GM10266 (cell line): ENCODE measurements around the gene TFPI.

Experiments used
- DNase-seq: peaks from one replicate; pipeline ENCODE4 v3.0.0; 2012; ENCODE audit errors: extremely low spot score
- TF ChIP-seq, protein P1 (sequence below): IDR thresholded peaks from 2 replicates; pipeline ENCODE4 v1.5.1; 2012; ENCODE audit warnings: mild to moderate bottlenecking, low read depth; ENCODE audit not compliant: control insufficient read depth, insufficient read depth; ENCODE audit errors: missing control alignments

The TFPI gene

DNA sequence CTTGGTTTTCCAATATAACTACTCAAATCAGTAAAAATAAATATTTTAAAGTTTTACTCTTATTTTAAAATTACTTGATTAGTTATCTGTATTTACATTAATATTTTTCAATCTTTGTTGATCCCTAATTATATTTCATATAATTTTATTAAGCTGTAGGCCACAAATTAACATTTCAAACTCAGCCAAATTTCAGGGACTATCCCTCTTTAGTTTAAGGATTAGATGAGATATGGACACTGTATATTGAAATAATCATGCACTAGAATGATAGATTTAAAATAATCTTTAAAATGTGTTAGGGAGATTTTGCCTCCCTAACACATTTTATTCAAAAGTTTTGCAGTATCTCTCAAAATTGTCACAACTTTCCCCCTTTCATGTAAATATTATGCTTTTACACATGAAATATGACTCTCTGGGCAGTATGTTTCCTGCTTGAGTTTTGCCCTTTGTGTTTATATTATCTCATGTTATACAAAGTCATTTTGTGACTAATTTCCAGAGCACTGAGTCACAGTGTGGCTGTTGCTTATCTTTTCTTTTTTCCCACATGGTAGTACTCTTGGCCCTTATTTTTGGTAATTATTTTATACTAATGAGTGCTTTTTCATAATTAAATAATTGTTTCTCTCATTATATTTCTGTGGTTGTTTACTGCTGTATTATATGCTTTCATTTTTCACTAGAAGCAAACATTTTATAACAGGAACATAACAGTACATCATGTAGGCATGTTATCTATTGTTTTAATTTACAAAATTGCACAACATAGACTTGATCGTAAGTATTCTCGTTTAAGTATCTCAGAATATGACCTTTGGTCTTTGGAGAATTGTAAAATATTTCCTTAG is 1.2 kb downstream of the TFPI start:
- TF ChIP-seq, protein P1, sequence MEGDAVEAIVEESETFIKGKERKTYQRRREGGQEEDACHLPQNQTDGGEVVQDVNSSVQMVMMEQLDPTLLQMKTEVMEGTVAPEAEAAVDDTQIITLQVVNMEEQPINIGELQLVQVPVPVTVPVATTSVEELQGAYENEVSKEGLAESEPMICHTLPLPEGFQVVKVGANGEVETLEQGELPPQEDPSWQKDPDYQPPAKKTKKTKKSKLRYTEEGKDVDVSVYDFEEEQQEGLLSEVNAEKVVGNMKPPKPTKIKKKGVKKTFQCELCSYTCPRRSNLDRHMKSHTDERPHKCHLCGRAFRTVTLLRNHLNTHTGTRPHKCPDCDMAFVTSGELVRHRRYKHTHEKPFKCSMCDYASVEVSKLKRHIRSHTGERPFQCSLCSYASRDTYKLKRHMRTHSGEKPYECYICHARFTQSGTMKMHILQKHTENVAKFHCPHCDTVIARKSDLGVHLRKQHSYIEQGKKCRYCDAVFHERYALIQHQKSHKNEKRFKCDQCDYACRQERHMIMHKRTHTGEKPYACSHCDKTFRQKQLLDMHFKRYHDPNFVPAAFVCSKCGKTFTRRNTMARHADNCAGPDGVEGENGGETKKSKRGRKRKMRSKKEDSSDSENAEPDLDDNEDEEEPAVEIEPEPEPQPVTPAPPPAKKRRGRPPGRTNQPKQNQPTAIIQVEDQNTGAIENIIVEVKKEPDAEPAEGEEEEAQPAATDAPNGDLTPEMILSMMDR, result no peak
- no peak for DNase-seq

DNA sequence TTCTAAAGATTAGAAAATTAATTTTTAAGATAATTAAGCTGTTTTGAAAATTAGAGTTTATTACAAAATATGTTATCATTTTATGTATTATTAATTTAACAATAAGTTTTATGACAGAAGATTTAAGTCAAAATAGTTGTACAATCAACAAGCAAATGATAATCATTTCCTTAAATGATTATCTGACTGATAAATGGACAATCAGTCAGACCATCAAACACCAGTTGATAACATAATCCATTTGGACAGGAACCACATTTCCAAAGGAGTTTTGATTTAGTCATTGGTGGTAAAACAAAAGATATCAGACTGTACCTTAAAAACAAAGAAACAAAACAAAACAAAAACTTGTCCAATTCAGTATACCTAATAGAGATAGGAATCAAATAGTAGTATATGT is 1.9 kb downstream of the TFPI start:
- DNase-seq, result no peak
- TF ChIP-seq, protein P1, result no peak

DNA sequence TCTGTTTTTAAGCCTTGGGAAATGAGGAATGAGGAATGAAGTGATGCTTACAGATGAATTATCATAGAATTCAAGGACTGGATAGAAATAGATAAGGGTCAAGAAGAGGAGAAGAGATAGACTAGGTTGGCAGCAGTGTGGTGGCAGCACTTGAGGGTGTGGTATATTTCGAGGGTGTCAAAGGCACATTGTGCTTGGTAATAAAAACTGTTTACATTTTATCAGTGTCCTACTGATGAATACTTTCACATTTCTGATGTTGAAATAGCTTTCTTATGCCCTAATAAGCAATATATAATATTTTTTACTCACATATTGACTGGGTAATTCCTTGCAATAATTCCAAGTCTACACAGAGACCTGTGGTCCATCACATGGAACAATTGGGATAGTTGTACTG is 3.4 kb downstream of the TFPI start:
- DNase-seq, result no peak

DNA sequence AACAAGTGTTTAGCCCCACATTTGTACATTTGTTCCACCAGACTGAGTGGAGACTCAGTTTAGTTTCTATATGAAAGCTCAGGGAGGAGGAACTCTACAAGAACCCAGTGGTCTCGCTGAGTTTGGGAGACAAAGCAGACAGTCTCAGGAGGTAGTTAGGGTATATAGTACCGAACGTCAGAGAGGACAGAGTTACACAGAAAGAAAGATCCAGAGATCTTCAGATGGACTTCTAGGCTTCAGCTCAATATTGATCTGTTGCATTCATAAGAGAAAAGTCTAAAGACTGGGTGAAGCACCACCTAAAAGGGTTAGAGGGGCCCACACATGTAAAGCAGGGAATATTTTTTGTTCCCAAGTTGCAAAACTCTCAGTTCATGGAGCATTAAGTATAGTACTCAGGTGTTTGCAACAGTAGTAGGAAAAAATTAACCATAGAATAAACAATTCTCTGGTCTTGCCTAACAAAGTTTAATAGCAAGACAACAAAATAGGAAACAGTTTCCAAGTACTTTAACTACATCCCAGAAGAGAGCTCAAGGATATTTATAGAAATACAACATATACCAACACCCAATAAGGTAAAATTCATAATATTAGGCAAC is 4.2 kb downstream of the TFPI start:
- no peak for DNase-seq
- TF ChIP-seq, protein P1, result no peak

More for the DNA sequence above, 3.4 kb downstream of the TFPI start:
- TF ChIP-seq, protein P1, result no peak

DNA sequence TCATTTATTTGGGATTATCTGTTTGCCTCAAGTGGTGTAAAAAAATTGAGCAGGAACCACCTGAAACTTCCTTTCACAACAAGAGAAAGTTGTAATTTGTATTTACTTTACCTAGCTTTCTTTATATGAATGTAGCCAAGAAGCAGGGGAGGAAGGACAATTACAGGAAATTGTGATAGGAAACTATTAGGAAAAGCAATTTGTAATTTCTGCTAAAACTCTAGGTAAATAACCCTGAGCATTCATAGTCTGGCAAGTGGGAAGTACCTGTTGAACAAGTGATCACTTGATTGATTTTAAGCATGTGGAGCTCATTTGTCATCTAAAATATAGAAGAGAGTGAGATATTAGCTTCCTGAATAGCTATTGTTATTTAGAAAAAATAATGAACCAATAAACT is 5.0 kb downstream of the TFPI start:
- no peak for DNase-seq

DNA sequence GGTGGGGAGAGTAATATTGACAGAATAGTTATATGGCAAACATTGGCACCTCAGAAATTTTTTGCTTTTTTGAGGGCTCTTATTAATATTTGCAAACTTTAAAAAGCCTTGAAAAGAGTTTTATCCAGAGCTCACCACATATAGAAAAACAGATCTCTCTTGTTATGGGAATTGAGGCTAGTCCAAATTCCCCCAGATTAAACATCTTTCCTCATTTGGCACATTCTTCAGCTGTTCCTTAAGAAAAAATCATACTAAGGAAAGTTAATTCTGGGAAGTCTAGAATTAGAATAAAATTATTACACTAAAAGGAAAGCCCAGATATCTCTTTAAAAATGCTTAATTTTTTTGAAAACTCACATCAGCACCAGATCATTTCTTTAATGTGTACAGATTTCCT is 5.6 kb downstream of the TFPI start:
- no peak for DNase-seq
- TF ChIP-seq, protein P1, result no peak

More for the DNA sequence above, 5.0 kb downstream of the TFPI start:
- TF ChIP-seq, protein P1, result no peak
